NCI-H774 (cell line): ENCODE results near the gene TMEM30A.

Experiments used
- DNase-seq: peaks from one replicate; lab custom pipeline; 2025; lab: John Stamatoyannopoulos, UW

TMEM30A gene

DNA sequence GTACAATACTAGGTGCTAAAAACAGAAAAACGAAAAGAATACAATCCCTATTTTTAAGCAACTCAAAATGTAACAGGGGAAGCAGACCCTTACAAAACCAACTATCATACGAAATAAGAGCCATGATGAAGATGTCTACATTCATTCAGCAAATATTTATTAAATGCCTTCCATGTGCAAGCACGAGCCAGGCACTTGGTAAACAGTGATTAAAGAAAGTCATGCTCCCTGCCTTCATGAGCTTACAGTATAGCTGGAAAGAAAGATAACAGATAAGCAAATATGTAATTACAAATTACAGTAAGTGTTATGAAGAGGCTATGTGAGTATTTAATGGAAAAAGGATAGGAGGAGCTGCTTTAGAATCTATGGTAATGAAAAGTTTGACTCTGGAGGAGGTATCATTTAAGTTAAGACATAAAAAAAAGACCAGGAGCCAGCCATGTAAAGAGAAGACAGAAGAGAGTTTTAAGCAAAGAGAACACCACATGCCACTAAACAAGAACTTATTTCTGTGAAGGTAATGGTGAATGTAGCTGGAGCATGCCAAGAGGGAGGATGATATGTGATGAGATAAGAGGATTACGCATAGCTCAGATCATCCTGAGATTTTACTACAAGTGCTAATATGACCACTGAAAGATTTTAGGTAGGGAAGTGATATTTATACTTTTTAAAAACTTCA, 21.7 kb downstream of the TMEM30A start:
- DNase-seq: no peak

DNA sequence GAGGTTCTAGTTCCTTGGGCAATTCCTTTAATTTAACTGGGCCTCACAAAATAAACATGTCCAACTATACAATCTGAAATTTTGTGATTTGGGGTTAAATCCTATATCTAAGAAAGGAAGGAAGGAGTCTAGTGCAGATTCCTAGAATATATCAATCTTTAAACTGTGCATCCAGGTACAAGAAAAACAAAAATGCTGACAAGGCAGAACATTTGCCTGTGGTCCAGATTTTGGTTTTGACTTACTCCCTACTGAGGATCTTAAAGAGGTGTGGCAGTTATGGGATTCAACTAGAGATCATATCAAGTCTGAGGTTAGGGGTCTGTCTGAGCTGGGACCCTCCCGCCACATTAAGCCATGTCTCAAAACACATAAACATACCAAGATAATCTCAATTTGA, 23.3 kb downstream of the TMEM30A start:
- no peak for DNase-seq

DNA sequence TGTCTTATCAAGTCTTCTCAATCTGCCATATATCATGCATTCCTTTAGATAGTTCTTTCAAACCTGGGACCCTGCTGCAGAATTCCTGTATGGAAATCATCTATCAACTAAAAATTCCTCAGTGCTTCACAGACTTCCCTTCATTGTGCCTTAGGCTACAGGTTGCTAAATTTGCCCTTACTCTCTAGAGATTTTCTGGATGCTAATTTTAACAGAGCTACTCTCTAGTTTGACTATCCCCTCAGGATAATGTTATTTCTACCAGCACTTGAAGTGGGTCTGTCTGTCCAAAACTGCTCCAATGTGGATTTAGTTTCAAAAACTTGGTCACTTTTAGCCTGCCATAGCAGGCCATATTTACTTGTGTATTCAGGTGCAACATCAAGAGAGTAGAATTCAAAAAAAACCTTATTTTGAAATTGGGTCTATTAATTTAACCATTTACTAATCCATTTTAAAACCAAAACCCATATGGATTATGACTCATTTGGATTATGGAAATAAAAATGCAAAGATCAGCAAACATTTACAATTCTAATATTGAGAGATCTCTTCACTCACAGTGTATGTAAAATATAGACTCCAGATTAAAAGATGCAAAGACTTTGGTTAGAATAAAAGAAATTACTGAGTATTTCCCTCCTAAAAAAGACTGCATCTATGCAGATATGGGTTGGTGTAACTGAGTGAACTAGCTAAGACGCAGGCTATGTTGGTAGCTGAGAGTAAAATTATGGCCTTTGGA, 27.1 kb downstream of the TMEM30A start:
- no peak for DNase-seq

DNA sequence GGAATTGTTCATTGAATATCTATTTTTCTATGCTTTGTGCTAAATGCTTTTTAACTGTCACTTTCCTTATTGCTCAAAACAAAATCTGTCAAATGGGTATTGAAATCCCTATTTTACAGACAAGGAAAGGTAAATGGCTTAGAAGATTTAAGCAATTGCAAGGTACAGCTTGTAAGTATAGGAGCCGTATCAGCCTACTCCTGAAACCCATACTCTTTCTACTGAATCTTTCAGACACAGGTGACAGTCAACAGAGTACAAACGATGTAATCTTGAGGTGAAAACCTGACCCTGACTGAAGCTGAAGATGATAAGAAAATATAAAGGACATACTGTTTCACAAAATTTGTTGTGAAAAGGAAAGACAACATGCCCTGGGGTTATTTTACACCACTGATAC, 34.0 kb downstream of the TMEM30A start:
- DNase-seq: no peak

DNA sequence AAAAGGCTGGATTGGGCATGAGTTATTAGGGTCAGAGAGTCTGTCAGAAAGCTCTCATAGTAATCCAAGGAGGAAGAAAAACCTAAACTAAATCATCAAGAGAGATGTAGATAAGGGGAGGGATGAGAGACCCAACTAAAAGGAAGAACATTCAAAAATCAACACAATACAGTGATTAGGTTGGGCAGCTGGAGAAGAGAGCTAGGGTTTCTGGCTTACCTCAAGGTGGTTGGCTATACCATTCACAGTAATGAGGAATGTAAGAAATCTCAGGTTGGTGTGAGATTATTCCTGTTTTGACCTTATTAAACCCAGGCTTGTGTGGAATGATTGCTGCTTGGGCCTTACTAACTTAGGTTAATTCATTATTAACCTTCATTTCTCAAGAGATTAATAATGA, 34.8 kb downstream of the TMEM30A start:
- no peak for DNase-seq

DNA sequence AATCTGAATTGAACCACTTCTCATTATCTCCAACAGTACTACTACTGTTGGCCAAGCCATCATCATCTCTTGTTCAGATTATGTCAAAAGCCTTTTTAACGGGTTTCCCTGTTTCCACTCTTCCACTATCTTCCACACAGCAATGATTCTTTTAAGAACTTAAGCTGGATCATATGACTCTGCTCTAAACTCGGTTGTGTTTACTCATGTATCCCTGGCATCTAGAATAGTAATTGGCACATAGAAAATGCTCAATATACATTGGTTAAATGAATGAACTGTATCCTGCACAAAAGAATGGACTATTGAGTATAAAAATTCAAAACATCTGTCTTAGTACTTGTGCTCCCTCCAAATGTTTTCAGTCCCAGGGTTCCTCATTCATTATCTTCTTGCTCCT, 38.2 kb downstream of the TMEM30A start:
- DNase-seq: no peak

DNA sequence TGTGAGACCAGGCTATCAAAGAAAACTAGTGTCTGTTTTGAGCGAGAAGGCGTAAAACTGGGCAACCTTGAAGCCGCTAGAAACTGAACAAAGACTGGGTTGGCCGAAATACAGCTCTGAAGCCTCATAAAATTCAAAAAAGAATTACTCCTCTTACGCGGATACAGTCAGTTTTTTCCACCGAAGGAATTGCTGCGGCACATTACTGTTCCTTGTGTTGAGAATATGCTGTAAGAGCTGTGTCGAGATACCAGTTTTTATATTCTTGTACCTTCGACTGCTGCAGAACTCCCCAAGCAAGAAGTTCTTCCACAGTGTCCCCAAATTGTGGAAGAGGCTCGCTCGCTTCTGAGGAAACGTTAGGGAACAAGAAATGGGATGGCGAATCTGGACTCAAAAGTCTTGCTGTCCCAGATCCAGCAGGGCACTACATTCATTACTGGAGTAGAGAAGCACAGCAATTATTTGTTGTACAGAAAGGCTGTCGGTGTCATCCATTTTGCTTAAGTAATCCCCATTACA, 40.5 kb downstream of the TMEM30A start:
- no peak for DNase-seq

DNA sequence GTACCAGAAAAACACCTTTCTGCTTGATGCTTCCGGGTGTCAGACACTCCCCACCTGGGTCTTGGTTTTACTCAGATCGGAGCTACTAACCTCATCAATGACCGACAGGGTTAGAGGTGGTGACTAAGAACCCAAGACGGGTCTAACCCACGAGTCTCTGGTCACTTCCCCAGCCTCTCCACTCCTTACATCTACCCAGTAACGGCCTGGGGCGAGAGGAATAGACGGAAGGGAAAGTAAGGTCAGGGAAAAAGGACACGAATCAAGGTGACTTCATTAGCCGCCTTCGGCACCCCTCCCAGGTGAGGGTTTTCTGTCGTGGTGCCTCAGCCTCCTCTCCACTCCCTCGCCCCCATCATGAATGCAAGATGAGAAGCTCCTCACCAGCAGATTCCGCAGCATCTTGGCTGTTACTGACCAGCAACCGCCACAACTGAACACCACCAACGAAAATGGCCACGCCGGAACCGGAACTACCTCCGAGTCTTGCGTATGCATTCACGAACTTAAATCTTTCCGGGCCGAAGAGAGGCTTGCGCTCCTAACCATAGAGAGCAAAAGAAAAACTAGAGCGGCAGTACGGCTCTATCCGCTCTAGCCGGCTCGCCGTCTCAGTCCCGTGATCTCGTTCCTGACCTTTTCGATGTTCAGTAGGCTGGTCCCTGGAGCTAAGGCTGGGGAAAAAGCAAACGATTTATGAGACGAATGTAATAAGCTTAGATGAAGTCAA, 41.1 kb downstream of the TMEM30A start, which contains the start of gene COX7A2:
Gene COX7A2, minus strand, starts transcription at position 469 of the 730 bp plus-strand sequence. Its CDS starts 67 bp downstream, at position 402.
- peak; percentile 99 for DNase-seq

DNA sequence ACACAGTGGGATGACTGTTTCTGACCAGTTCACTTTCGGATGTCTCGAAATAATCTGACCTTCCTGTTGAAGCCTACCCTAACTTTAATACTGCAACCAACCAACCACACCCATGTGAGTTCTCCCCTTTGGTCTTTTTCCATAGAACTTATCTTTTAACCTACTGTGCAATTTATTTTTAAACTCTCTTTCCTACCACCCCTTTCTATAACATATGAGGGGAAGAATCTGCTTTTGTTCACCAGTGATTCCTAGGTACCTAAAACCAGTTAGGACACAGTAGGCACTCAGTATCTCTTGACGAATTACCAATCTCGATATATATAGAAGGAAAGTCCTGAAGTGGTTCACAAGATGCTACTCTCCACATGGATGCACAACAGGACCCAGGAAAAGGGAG, 48.0 kb downstream of the TMEM30A start:
- no peak for DNase-seq

DNA sequence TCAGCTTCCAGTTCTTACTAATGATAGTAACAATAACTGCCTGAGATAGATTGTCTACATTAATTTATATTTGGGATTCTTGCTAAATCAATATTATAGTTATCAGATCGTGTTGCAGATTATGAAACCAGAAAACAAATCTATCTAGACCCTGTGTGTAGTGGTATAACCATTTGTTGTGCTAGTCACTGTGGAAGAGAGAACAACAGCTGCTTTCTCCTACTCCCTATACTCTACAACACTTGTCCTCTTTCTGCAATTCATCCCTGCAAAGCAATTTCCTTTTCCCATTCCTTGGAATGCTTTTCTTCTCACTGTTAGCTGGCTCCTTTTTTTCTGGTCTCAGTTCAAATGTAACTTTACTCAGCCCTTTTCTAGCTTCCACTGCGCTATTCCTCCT, 49.3 kb downstream of the TMEM30A start:
- DNase-seq: no peak

DNA sequence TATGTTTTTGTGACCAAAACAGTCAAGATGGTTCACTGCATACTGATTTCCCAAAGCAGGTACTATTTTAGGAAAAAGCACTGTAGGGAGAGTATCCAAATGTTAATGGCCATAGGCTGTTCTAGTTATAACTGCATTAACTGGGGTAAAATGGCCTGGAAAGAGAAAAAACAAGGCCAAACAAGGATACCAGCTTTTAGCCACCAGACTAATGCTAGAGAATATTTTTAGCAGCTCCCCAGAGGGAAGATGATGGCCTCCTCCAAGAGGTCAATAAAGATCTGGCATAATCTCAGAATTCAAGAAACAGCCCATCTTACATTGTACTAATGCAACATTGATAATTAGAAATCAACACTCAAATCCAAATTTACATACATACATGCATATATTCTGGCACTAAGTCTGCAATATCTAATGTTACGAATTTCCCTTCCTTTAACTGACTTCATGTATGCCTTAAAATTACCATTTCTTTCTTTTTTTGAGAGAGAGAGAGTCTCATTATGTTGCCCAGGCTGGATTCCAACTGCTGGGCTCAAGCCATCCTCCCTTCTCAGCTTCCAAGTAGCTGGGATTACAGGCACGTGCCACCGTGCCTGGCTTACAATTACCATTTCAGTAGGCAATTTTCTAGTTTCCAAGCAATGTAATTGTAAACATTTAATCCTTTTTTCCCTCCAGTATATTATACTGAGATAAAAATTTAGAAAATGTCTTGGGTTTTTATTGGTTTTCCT, 50.3 kb downstream of the TMEM30A start:
- DNase-seq: no peak

DNA sequence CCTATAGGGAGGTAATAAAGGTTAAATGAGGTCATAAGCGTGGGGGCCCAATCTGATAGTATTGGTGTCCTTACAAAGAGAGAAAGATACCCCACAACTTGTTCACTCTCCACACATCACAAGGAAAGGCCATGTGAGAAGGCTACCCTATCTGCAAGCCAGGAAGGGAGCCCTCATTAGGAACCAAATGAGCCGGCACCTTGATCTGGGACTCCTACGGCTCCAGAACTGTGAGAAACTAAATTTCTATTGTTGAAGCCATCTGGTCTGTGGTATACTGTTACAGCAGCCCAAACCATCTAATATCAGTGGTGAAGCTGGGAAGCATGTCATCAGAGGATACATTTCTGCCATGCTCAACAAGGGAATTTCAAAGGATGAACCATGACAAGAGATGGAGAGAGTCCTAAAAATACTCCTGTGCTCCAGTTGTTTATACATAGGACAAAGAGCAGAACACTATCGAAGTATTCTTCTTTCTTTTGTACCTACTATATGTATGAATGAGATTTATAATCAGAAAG, 51.4 kb downstream of the TMEM30A start:
- no peak for DNase-seq

DNA sequence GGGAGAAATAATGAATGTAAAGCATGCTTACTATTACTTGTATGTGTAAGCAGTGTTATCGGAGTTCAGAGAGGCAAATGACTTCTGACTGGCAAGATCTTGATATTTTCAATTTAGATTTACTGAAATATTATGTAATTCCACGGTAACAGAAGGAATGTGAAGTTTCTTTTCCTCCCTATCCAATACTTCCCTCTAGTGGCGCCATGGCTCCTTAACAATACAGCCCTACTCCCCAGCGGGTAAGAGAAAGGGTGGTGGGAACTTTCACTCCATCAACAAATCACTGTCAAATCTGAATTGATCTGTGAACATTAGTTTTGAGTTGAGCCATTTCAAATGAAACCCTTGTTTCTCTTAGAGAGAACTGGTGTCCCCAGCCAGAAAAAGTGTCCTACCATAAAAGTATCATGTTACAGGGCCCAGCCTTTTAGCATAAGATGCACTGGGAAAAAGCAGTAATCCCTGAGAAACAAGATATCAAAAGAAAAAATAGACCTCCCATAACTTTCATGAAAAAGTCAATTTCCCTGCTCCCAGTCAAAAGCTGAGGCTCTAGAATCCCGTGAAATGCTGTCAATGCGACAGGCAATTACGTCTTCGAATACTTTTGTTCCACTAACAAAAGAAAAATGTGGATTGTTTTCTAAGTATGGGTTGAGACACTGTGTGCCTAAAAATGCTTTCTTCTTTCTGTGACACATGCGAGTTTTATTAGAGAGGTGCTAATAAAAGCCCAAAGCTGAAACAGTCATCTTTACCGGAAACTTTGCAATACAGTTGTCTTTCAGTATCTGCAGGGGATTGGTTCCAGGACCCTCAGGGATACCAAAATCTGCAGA, 53.9 kb downstream of the TMEM30A start:
- no peak for DNase-seq

DNA sequence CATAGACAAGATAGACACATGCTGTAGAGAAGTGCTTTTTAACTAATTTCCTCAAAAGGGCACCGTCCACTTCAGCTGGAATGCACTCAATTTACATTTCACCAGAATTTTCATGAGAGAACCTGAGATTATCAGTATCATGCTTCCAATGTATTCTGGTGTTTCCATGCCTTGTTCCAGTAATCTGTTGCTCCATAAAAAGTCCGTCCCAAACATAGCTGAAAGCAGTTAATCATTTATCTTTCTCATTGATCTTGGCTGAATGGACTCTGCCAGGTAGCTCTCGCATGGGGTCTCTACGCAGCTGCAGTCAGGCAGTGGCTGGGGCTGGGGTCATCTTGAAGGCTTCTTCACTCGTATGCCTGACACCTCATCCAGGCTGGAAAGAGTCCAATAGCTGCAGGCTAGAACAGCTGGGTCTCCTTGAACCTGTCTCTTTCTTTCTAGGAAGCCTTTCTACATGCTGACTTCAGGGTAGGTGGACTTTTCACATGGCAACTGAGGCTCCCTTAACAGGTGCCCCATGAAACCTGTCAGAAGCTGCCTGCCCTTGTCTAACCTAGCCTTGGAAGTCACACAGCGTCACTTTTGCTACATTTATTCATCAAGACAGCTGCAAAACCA, 60.2 kb downstream of the TMEM30A start:
- no peak for DNase-seq

DNA sequence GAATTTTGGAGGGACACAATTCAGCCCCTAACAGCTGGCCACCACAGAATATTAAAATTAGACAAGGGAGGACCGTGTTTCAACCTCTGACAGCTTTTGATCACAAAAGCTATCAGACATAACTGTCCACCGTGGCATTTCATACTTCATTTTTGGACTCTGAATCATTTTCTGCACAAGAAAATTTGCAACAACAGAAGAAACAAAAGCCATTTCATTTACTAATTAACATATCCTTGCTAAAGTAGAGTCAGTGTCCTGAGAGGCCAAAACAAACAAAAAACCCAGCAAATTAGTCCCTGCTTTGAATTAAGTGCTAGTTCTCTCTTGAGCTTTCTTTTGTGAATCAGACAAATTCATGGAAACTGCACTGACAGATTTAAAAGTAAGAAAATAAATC, 61.2 kb downstream of the TMEM30A start:
- no peak for DNase-seq

DNA sequence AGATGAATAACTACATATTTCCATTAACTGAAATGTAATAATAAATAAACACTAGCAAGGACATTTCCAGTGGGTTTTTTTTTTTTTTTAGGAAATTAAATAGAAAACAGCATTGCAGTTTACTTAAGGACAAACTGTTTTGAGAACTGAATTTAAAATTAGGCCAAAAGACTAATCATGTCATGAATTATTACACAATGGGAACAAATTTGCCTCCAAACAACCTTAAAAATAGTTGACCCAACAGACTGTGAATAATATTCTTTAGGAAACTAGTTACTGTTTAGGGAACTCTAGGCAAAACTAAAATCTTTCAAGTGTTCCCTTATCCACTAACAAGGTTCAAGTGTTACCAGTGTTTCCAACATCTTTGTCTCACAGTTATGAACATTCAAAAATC, 62.3 kb downstream of the TMEM30A start:
- DNase-seq: no peak

DNA sequence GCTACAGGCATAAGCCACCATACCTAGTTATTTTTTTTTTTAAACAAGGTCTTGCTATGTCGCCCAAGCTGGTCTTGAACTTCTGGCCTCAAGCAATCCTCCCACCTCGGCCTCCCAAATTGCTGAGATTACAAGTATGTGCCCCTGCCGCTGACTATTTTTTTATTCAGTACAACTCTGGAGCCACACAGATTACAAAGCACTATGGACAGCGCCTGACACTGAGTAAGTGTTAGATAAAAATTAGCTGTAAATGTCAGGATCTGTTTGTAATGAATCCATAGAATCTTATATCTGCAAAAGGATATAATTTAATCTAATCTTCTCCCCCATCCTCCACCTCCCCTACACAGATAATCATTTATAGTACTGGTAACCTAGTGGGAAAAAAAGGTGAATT, 63.5 kb downstream of the TMEM30A start:
- DNase-seq: no peak

DNA sequence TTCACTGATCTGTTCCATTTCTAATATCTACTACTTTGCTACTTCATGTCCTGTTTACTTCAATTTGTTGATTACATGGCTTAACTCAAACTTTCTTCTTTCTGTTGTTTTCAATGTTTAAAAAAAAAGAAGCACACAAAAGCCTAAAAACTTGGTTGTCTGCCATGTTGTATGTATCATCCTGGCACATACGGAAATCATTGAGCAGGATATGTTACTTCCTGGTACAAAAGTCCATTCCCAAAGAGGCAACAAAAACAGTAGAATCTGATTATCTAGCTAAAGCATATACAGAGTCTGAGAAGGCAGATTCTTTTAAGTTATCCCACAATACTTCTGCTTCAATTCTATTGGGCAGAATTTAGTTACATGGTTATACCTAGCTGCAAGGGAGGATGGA, 64.2 kb downstream of the TMEM30A start:
- DNase-seq: no peak

DNA sequence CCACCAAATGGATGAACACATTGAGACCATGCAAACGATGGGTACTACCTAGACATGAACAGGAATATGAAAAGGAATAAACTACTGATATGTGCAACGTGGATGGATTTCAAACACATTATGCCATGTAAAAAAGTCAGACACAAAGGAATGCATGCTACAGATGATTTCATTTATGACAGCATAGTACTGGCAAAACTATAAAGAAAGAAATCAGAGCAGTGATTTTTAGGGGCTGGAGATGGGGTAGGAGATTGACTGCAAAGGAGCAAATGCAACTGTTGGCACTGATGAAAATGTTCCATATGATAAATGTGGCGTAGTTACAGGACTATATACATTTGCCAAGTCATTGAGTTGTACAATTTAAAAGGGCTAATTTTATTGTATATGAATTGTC, 65.3 kb downstream of the TMEM30A start:
- DNase-seq: no peak

DNA sequence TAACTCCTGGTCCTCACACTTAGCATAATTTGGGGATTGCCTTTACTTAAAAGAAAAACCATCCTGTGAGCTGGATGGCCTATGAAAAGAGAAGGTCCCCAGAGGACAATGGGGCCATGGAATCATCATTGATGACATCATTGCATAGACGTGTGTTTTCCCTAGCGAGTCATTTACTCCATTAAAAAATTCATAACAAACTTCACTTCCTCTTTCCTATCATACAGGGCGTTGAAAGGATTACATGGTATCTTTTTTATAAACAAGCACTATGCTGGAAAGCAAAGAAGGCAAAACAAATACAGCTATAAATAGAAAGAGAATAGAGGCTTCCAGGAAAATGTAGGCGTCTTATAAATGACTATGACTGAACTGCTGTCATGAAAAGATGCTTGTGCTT, 67.4 kb downstream of the TMEM30A start:
- no peak for DNase-seq
